Endothelial cell of umbilical vein (primary cell): ENCODE results near the gene ADAMTSL2. TPM values are rescaled to one million over a fixed set of nuclear protein-coding genes. Genes with fewer than 3 reads are reported as not detected.

Experiments used
- BruUV-seq: library from RNA; stranded (reverse); fragments of 400-500 nt; replicated peaks from 2 replicates; lab custom pipeline; 2021; lab: Mats Ljungman, UMichigan
- CTCF ChIA-PET: fragments of 300-600, 350-600 bp; sonication (Branson Sonifier 250); formaldehyde crosslinking; loops from one replicate; lab custom pipeline; 2021; ENCODE audit warnings: antibody characterized with exemption, inconsistent platforms; lab: Charles Lee
- POLR2A ChIA-PET: fragments of 300-600, 350-600 bp; sonication (Branson Sonifier 250); formaldehyde crosslinking; loops from one replicate; lab custom pipeline; 2021; ENCODE audit warnings: antibody characterized with exemption, inconsistent platforms; lab: Charles Lee
- DNase-seq: peaks from one replicate; pipeline ENCODE4 v3.0.0-alpha.2; 2011; ENCODE audit warnings: low read depth, low spot score
- FAIRE-seq: peaks from 2 replicates; lab custom pipeline; 2011; peaks lifted over from hg19 to GRCh38; lab: Jason Lieb, UNC
- H2AFZ ChIP-seq: 2 replicates; pipeline ENCODE4 v1.6.0; 2012; ENCODE audit warnings: low read depth, low read length, control low read depth, inconsistent platforms
- H3K27ac ChIP-seq: 2 replicates; pipeline ENCODE4 v1.5.1; 2011; ENCODE audit warnings: low read depth, mild to moderate bottlenecking, control low read depth, low read length, moderate library complexity; ENCODE audit not compliant: insufficient read depth
- H3K27me3 ChIP-seq, 2 experiments: 2 replicates each; pipeline versions ENCODE4 v1.6.0 to v1.6.1; 2011; ENCODE audit warnings: low read length in 2 of 2, mixed read lengths in 1 of 2; ENCODE audit not compliant: control insufficient read depth in 2 of 2, insufficient read depth in 2 of 2
- H3K36me3 ChIP-seq, 2 experiments: 2 replicates in 1 of 2; 3 replicates in 1 of 2; pipeline ENCODE4 v1.5.1; 2011; ENCODE audit warnings: low read length in 2 of 2, mild to moderate bottlenecking in 1 of 2, moderate library complexity in 1 of 2; ENCODE audit not compliant: control insufficient read depth in 2 of 2, insufficient read depth in 2 of 2; ENCODE audit errors: extremely low read depth in 1 of 2
- H3K4me1 ChIP-seq: 3 replicates; pipeline ENCODE4 v1.5.1; 2011; ENCODE audit warnings: mild to moderate bottlenecking, low read length; ENCODE audit not compliant: control insufficient read depth, insufficient read depth; ENCODE audit errors: extremely low read depth
- H3K4me2 ChIP-seq: 2 replicates; pipeline ENCODE4 v1.6.1; 2011; ENCODE audit warnings: low read length, control low read depth, mixed read lengths; ENCODE audit not compliant: insufficient read depth
- H3K4me3 ChIP-seq, 3 experiments: fragments of 200-600 bp in 1 of 3; sonication (generic), shearing (Covaris generic) in 1 of 3; replicated peaks in 1 of 3; 2 replicates each; pipeline ENCODE4 v1.5.1; 2011 to 2016; ENCODE audit warnings: control low read depth in 3 of 3, low read length in 3 of 3, mild to moderate bottlenecking in 2 of 3, inconsistent platforms in 1 of 3, low read depth in 1 of 3, moderate library complexity in 1 of 3; ENCODE audit not compliant: insufficient read depth in 1 of 3
- H3K79me2 ChIP-seq: 2 replicates; pipeline ENCODE4 v1.6.0; 2012; ENCODE audit warnings: low read length, inconsistent platforms; ENCODE audit not compliant: control insufficient read depth, insufficient read depth
- H3K9ac ChIP-seq: replicated peaks from 2 replicates; pipeline ENCODE3; 2011; ENCODE audit warnings: low read length, control low read depth; ENCODE audit not compliant: insufficient read depth; ENCODE audit errors: extremely low read depth
- H3K9me1 ChIP-seq: replicated peaks from 3 replicates; pipeline ENCODE4 v1.6.0; 2011; ENCODE audit warnings: mild to moderate bottlenecking, low read length; ENCODE audit not compliant: control insufficient read depth, insufficient read depth; ENCODE audit errors: extremely low read depth
- H3K9me3 ChIP-seq: replicated peaks from 2 replicates; pipeline ENCODE4 v1.5.1; 2012; ENCODE audit warnings: low read length, inconsistent platforms; ENCODE audit not compliant: control insufficient read depth, insufficient read depth
- H4K20me1 ChIP-seq: replicated peaks from 2 replicates; pipeline ENCODE3; 2011; ENCODE audit warnings: mild to moderate bottlenecking, low read length; ENCODE audit not compliant: control insufficient read depth, insufficient read depth; ENCODE audit errors: extremely low read depth
- CTCF ChIP-seq, 2 donors: IDR thresholded peaks; 1 replicate in 1 of 2; 2 replicates in 1 of 2; pipeline ENCODE4 v1.5.1; 2011; ENCODE audit warnings: low read length in 2 of 2, mild to moderate bottlenecking in 2 of 2, moderate library complexity in 2 of 2, control low read depth in 1 of 2, inconsistent platforms in 1 of 2, low read depth in 1 of 2; ENCODE audit not compliant: insufficient read depth in 1 of 2; ENCODE audit errors: extremely low read depth in 1 of 2
- EZH2 ChIP-seq: IDR thresholded peaks from 2 replicates; pipeline ENCODE4 v1.6.1; 2012; ENCODE audit warnings: borderline replicate concordance, low read depth, mild to moderate bottlenecking, moderate library complexity, low read length, inconsistent platforms; ENCODE audit not compliant: severe bottlenecking
- FOS ChIP-seq: IDR thresholded peaks from 2 replicates; pipeline ENCODE4 v1.6.1; 2011; ENCODE audit warnings: mild to moderate bottlenecking, low read length, moderate library complexity, borderline replicate concordance; ENCODE audit not compliant: insufficient read depth
- GATA2 ChIP-seq: IDR thresholded peaks from 2 replicates; pipeline ENCODE4 v1.7.0; 2011; ENCODE audit warnings: low read depth, mild to moderate bottlenecking, moderate library complexity, mixed read lengths, low read length; ENCODE audit not compliant: insufficient read length, insufficient read depth
- JUN ChIP-seq: IDR thresholded peaks from 2 replicates; pipeline ENCODE4 v1.6.1; 2011; ENCODE audit warnings: borderline replicate concordance, low read depth; ENCODE audit not compliant: insufficient read length, insufficient read depth
- MAX ChIP-seq: IDR thresholded peaks from 2 replicates; pipeline ENCODE4 v1.6.1; 2011; ENCODE audit not compliant: insufficient read depth, insufficient read length
- MYC ChIP-seq: IDR thresholded peaks from one replicate; pipeline ENCODE4 v1.6.1; 2011; ENCODE audit warnings: mild to moderate bottlenecking, low read depth, low read length
- POLR2A ChIP-seq: IDR thresholded peaks from 2 replicates; pipeline ENCODE4 v1.6.1; 2012; ENCODE audit warnings: low read depth, mild to moderate bottlenecking, control low read depth, low read length
- POLR2AphosphoS5 ChIP-seq: IDR thresholded peaks from 2 replicates; pipeline ENCODE4 v1.6.1; 2012; ENCODE audit warnings: low read depth, mild to moderate bottlenecking, control low read depth, low read length, moderate library complexity; ENCODE audit not compliant: insufficient read depth
- dilution Hi-C: fragments of 300-500 bp; cut with MboI; formaldehyde crosslinking; loops from one replicate; pipeline ENCODE4 v1.15.0; 2019; ENCODE audit warnings: low sequenced_read_pairs; ENCODE audit not compliant: extremely low pct_ligation_motif_present
- intact Hi-C: fragments of 100-400 bp; cut with micrococcal nuclease; formaldehyde crosslinking; loops from one replicate; pipeline ENCODE4 v1.10.0; 2022
- polyA plus RNA-seq, 4 experiments: library from polyadenylated mRNA; depleted of rRNA in 3 of 4; stranded (reverse) in 3 of 4; unstranded in 1 of 4; fragments of >200 nt; gene quantifications; 2 replicates each; pipeline versions ENCODE4 v1.2.1 to v1.2.3, GENCODE V29; 2011 to 2012; ENCODE audit warnings: missing spikeins in 1 of 4
- total RNA-seq: library from RNA; stranded (reverse); gene quantifications from 2 replicates; pipeline ENCODE4 v1.2.3, GENCODE V29; 2021

The ADAMTSL2 gene
- total and polyA plus RNA-seq, 2 donors (not counting 3 experiments of a cell fraction or from before 2014, with no cell fraction given): not detected

DNA sequence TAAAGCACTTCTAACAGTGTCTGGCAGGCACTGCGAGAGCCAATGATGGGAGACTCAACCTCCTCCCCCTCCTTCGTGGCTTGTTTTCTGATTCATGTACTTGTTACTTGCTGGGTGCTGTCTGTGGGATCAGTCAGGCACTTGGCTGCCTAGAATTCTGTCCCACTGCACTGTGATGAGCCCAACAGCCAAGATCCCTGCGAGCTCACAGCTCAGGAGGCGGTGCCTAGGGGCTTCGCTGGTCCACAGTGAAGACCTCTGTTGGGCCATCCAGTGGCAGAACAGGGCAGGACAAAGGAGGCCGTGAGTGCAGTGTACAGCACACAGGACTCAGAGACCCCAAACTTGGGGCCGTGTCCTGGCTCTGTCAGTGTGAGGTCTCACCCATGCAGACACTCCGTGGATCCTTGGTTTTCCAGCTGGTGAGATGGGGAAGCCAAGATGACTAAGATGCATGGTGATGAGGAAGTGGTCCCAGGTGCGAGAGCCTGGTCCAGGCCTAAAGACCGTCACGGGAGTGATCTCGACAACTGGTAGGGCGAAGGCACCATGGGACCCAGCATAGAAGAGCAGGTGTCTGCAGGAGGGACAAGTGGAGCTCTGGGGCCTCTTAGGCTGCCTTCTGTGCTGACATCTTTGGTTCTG lies 29.2 kb upstream of the ADAMTSL2 start:
- Histone ChIP-seq H3K27me3 (peaks cover 0 to 3% of the 10 kb centered on the region in 2 experiments), H4K20me1 (no peaks in the 10 kb centered on the region), H3K9me1 (no peaks in the 10 kb centered on the region), H2AFZ (no peak overlapping the region), H3K27ac (no peak overlapping the region), H3K36me3 (no peaks in the 10 kb centered on the region), H3K4me2 (no peak overlapping the region), H3K4me3 (no peak overlapping the region), H3K9me3 (no peaks in the 10 kb centered on the region), H3K9ac (no peak overlapping the region), H3K79me2 (no peaks in the 10 kb centered on the region), H3K4me1 (no peaks in the 10 kb centered on the region)
- DNase-seq (no peak), FAIRE-seq (no peak)
- TF ChIP-seq FOS: no peak
- no peak for TF ChIP-seq POLR2AphosphoS5
- no peak for TF ChIP-seq MYC
- no peak for TF ChIP-seq EZH2
- TF ChIP-seq CTCF (IDR thresholded peaks at IDR 0.05; ENCODE audit: extremely low read depth in 1 of 2, insufficient read depth in 1 of 2, low read depth in 1 of 2, low read length in 2 of 2): no peak
- no peak for TF ChIP-seq JUN
- TF ChIP-seq POLR2A: no peak
- TF ChIP-seq GATA2: no peak
- no peak for TF ChIP-seq MAX
- ChIA-PET CTCF (interaction anchor here (0.7 kb wide), 1 partner anchor 10 kb away, joined by 3 read pairs; no protein-coding TSS in a partner anchor), POLR2A (no interaction called here)
- no TSS peak for BruUV-seq
- intact Hi-C loops (no loop called here), dilution Hi-C loops (no loop called here)
